ENCODE measurements around the gene FST. TPM values are rescaled to one million over a fixed set of nuclear protein-coding genes. Genes with fewer than 3 reads are reported as not detected.

FST gene
- total RNA-seq, 1 donor from 2014 or later, result 14.3 TPM

GRCh38 chr5:53487436-53487835 lies 7.0 kb downstream of the FST start:
- Mint-ChIP-seq H3K27ac (no peak overlapping the region), H3K4me3 (no peak overlapping the region), H3K4me1 (peaks cover 12% of the 10 kb centered on the region), H3K27me3 (ENCODE audit: low read depth) (peaks cover 28% of the 10 kb centered on the region), H3K9me3 (peaks cover 4% of the 10 kb centered on the region), H3K36me3 (peaks cover 3% of the 10 kb centered on the region)
- no peak for DNase-seq (ENCODE audit: low spot score in 2 of 2, unreplicated experiment in 2 of 2)
- TF ChIP-seq, protein P1, sequence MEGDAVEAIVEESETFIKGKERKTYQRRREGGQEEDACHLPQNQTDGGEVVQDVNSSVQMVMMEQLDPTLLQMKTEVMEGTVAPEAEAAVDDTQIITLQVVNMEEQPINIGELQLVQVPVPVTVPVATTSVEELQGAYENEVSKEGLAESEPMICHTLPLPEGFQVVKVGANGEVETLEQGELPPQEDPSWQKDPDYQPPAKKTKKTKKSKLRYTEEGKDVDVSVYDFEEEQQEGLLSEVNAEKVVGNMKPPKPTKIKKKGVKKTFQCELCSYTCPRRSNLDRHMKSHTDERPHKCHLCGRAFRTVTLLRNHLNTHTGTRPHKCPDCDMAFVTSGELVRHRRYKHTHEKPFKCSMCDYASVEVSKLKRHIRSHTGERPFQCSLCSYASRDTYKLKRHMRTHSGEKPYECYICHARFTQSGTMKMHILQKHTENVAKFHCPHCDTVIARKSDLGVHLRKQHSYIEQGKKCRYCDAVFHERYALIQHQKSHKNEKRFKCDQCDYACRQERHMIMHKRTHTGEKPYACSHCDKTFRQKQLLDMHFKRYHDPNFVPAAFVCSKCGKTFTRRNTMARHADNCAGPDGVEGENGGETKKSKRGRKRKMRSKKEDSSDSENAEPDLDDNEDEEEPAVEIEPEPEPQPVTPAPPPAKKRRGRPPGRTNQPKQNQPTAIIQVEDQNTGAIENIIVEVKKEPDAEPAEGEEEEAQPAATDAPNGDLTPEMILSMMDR (IDR thresholded peaks at IDR 0.05; ENCODE audit: unreplicated experiment), result no peak

GRCh38 chr5:53488195-53488722 lies 7.8 kb downstream of the FST start:
- H3K27me3 Mint-ChIP-seq (ENCODE audit: low read depth), result peaks cover 19% of the 10 kb centered on the region
- peaks cover 3% of the 10 kb centered on the region for H3K36me3 Mint-ChIP-seq
- TF ChIP-seq, protein P1 (IDR thresholded peaks at IDR 0.05; ENCODE audit: unreplicated experiment), result no peak

GRCh38 chr5:53490747-53491146 lies 10.3 kb downstream of the FST start:
- Mint-ChIP-seq H3K27me3 (ENCODE audit: low read depth) (peaks cover 6% of the 10 kb centered on the region), H3K9me3 (peaks cover 15% of the 10 kb centered on the region), H3K4me3 (no peak overlapping the region), H3K36me3 (no peaks in the 10 kb centered on the region), H3K4me1 (peaks cover 2% of the 10 kb centered on the region), H3K27ac (no peak overlapping the region)
- TF ChIP-seq, protein P1 (IDR thresholded peaks at IDR 0.05; ENCODE audit: unreplicated experiment), result no peak
- no peak for DNase-seq (ENCODE audit: low spot score in 2 of 2, unreplicated experiment in 2 of 2)

More at GRCh38 chr5:53488195-53488722, 7.8 kb downstream of the FST start:
- H3K9me3 Mint-ChIP-seq, result peaks cover 4% of the 10 kb centered on the region
- H3K4me3 Mint-ChIP-seq, result no peak overlapping the region
- no peak overlapping the region for H3K27ac Mint-ChIP-seq
- peaks cover 4% of the 10 kb centered on the region for H3K4me1 Mint-ChIP-seq
- DNase-seq (ENCODE audit: low spot score in 2 of 2, unreplicated experiment in 2 of 2), result no peak

DNA sequence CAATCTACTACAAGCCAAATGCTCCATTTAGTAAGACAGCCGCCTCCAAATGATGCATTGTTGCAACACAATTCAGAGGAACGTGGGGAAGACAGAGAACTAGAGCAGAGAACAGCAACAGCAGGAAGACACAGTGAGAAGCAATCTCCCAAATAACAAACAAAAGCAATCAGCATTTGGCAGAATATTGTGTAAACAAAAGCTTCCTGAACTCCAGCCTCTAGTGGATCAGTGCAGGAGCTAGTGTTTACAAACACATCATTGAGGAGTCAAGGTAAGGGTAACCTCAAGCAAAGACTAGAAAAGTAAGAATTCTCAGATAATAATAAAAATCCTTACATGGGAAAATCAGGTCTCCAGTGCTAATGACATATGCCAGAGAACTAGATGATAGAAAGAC lies 20.6 kb downstream of the FST start:
- no peak overlapping the region for H3K4me3 Mint-ChIP-seq
- peaks cover 9% of the 10 kb centered on the region for H3K9me3 Mint-ChIP-seq
- H3K27me3 Mint-ChIP-seq (ENCODE audit: low read depth), result peaks cover 57% of the 10 kb centered on the region
- TF ChIP-seq, protein P1 (IDR thresholded peaks at IDR 0.05; ENCODE audit: unreplicated experiment), result no peak
- no peak for DNase-seq (ENCODE audit: low spot score in 2 of 2, unreplicated experiment in 2 of 2)
- H3K27ac Mint-ChIP-seq, result no peak overlapping the region
- H3K36me3 Mint-ChIP-seq, result peaks cover 2% of the 10 kb centered on the region
- no peaks in the 10 kb centered on the region for H3K4me1 Mint-ChIP-seq

DNA sequence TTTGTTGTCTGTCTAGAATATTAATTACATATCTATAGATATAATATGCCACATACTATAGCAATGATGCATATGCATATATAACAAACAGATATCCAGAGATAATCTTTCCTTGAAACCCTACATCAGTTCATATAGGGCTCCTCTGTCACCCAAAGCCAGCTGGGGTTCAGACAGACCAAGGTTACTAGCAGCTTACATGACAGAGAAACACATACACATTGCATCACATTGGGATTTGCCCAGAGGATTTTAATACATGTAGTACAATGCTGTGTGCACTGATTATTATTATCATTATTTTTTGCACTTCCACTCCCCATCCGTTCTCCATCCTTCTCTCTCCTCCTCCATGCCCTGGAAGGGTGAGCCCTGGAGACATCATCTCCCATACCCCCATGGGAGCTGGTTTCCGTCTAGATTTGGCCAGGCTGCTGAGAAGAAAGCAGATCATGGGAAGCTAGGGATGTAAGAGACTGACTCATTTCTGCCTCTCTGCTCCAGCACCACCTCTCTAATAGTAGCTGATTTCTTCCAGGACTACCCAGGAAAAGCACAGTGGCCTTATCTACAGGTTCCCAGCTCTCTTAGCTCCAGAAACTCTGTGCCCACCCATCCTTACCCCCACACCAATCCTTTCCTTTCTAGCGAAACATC lies 23.3 kb downstream of the FST start:
- no peak for DNase-seq (ENCODE audit: low spot score in 2 of 2, unreplicated experiment in 2 of 2)
- H3K36me3 Mint-ChIP-seq, result peaks cover 6% of the 10 kb centered on the region
- no peak overlapping the region for H3K27ac Mint-ChIP-seq
- H3K4me1 Mint-ChIP-seq, result no peaks in the 10 kb centered on the region
- TF ChIP-seq, protein P1 (IDR thresholded peaks at IDR 0.05; ENCODE audit: unreplicated experiment), result no peak
- H3K9me3 Mint-ChIP-seq, result peaks cover 12% of the 10 kb centered on the region
- H3K4me3 Mint-ChIP-seq, result no peak overlapping the region
- peaks cover 56% of the 10 kb centered on the region for H3K27me3 Mint-ChIP-seq (ENCODE audit: low read depth)

Data from mesothelial cell of epicardium (in vitro differentiated cells).